ENCODE data around the gene PKP4. TPM values are rescaled to one million over a fixed set of nuclear protein-coding genes. Genes with fewer than 3 reads are reported as not detected.

Gene PKP4
- total and polyA plus RNA-seq, 2 of the 8 experiments (the other 6 are each of a cell fraction or from before 2014, with no cell fraction given): 48.2 to 88.0 TPM

- Histone ChIP-seq H2BK15ac (ENCODE audit: low read length) (no peak overlapping the region), H2AK5ac (ENCODE audit: low read depth, low read length) (no peak overlapping the region), H2BK20ac (ENCODE audit: low read length) (no peak overlapping the region), H2BK120ac (replicated peaks; ENCODE audit: low read depth, low read length) (no peak overlapping the region), H3K4me1 (replicated peaks in 1 of 4; ENCODE audit: control insufficient read depth in 3 of 4, insufficient read depth in 4 of 4, low read length in 3 of 4) (peaks cover 0 to 6% (median 3%) of the 10 kb centered on the region in 4 experiments; a peak in 2 of 7 replicates), H3K27ac (ENCODE audit: low read depth, low read length) (no peak overlapping the region), H3K9me3 (ENCODE audit: insufficient read depth in 2 of 2, low read depth in 1 of 2, low read length in 1 of 2) (no peaks in the 10 kb centered on the region), H4K20me1 (replicated peaks in 1 of 2; ENCODE audit: control insufficient read depth in 1 of 2, insufficient read depth in 2 of 2, low read length in 2 of 2) (peaks cover 0 to 3% of the 10 kb centered on the region in 2 experiments), H3K79me2 (ENCODE audit: control insufficient read depth in 1 of 2, insufficient read depth in 2 of 2, low read length in 2 of 2) (no peaks in the 10 kb centered on the region), H3K4me2 (ENCODE audit: insufficient read depth in 1 of 2, low read depth in 2 of 2, low read length in 2 of 2) (no peak overlapping the region), H3K18ac (ENCODE audit: extremely low read depth, low read length) (no peak overlapping the region), H2AFZ (ENCODE audit: low read length) (no peak overlapping the region), H3K4me3 (ENCODE audit: extremely low read depth in 1 of 4, insufficient read depth in 2 of 4, low read depth in 3 of 4, low read length in 4 of 4) (no peak overlapping the region), H3K36me3 (ENCODE audit: control insufficient read depth in 2 of 4, insufficient read depth in 4 of 4, low read length in 3 of 4) (peaks cover 0 to 2% (median 0%) of the 10 kb centered on the region in 4 experiments; a peak in 1 of 8 replicates), H3K4ac (replicated peaks; ENCODE audit: insufficient read length, low read depth, low read length) (no peak overlapping the region), H3K27me3 (replicated peaks in 1 of 4; ENCODE audit: control insufficient read depth in 3 of 4, extremely low read depth in 1 of 4, insufficient read depth in 3 of 4, low read length in 3 of 4) (no peaks in the 10 kb centered on the region), H3K9ac (replicated peaks in 1 of 4; ENCODE audit: extremely low read depth in 1 of 4, low read depth in 3 of 4, low read length in 3 of 4) (no peak overlapping the region), H3K23me2 (ENCODE audit: low read depth, low read length) (no peaks in the 10 kb centered on the region), H3K56ac (replicated peaks; ENCODE audit: insufficient read length, low read depth, low read length) (no peak overlapping the region), H4K8ac (ENCODE audit: extremely low read depth, insufficient read depth, low read length) (no peak overlapping the region), H4K5ac (ENCODE audit: insufficient read length, low read depth, low read length) (no peak overlapping the region), H2BK12ac (ENCODE audit: low read depth, low read length) (no peak overlapping the region), H3K79me1 (ENCODE audit: low read depth, low read length) (no peaks in the 10 kb centered on the region), H3K14ac (ENCODE audit: insufficient read length) (no peak overlapping the region), H2BK5ac (ENCODE audit: low read depth, low read length) (no peak overlapping the region), H4K91ac (replicated peaks; ENCODE audit: insufficient read length, low read length) (no peak overlapping the region), H3K23ac (ENCODE audit: insufficient read length) (no peak overlapping the region)
- TF ChIP-seq CBX8 (IDR thresholded peaks at IDR 0.05; ENCODE audit: borderline replicate concordance, low read depth, low read length) (no peak), MAX (IDR thresholded peaks at IDR 0.05) (no peak), EP300 (IDR thresholded peaks at IDR 0.05; ENCODE audit: borderline replicate concordance in 1 of 2, low read depth in 2 of 2, low read length in 2 of 2) (no peak), NRF1 (IDR thresholded peaks at IDR 0.05; ENCODE audit: low read depth, low read length) (no peak)
- ChIA-PET POLR2A (ENCODE audit: partially characterized antibody) (no interaction called here), CTCF (ENCODE audit: partially characterized antibody) (no interaction called here)
- DNase-seq (ENCODE audit: low read depth in 1 of 2, low spot score in 2 of 2) (no peak), FAIRE-seq (no peak)
- WGBS, 2 experiments (ENCODE audit: extremely low coverage in 1 of 2, insufficient coverage in 1 of 2, insufficient read length in 1 of 2, insufficient replicate concordance in 2 of 2, low coverage in 1 of 2, low lambda C conversion rate in 2 of 2, missing lambda C conversion rate in 1 of 2): 86% methylated on average over 2 of the region's 2 CpGs; no CpG with 5 or more reads in 1 of the 2 experiments
Measured at GRCh38 chr2:158602027-158602426, 145.3 kb downstream of the PKP4 start.
